Measurements from ENCODE around the gene RBBP5. TPM values are rescaled to one million over a fixed set of nuclear protein-coding genes. Genes with fewer than 3 reads are reported as not detected.
"Not testable (repeated sequence)": the region's sequence is repeated elsewhere in the genome, so short reads cannot be mapped to it uniquely, and the experiment has no call there.

The RBBP5 gene
- total RNA-seq, 4 donors from 2014 or later = 11.8 to 18.1 (median 15.9) TPM

DNA sequence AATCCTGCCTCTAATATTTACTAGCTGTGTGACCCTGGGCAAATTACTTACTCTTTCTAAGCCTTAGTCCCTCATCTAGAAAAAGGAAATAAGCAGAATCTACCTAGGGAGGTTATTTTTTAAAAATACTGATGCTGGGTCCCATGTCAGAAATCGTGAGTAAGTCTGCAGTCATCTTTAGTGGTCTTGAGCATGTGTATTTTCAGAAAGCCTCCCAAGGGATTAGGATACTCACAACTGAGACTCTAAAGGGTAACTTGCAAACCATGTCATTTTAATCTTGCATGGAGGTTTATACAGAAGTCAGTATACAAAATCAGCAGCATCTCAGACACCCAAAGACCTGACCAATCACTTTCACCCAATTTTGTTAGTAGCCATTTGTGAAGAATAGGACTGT lies 46.5 kb upstream of the RBBP5 start:
- TF ChIP-seq, protein P1, sequence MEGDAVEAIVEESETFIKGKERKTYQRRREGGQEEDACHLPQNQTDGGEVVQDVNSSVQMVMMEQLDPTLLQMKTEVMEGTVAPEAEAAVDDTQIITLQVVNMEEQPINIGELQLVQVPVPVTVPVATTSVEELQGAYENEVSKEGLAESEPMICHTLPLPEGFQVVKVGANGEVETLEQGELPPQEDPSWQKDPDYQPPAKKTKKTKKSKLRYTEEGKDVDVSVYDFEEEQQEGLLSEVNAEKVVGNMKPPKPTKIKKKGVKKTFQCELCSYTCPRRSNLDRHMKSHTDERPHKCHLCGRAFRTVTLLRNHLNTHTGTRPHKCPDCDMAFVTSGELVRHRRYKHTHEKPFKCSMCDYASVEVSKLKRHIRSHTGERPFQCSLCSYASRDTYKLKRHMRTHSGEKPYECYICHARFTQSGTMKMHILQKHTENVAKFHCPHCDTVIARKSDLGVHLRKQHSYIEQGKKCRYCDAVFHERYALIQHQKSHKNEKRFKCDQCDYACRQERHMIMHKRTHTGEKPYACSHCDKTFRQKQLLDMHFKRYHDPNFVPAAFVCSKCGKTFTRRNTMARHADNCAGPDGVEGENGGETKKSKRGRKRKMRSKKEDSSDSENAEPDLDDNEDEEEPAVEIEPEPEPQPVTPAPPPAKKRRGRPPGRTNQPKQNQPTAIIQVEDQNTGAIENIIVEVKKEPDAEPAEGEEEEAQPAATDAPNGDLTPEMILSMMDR (IDR thresholded peaks at IDR 0.05) = no peak
- no peak for TF ChIP-seq EP300 (IDR thresholded peaks at IDR 0.05)
- no peak for TF ChIP-seq POLR2AphosphoS5 (IDR thresholded peaks at IDR 0.05)
- TF ChIP-seq POLR2A (IDR thresholded peaks at IDR 0.05) = no peak
- Histone ChIP-seq H3K27me3 (no peaks in the 10 kb centered on the region), H3K9me3 (no peaks in the 10 kb centered on the region), H3K36me3 (peaks cover 0 to 69% of the 10 kb centered on the region in 2 donors), H3K4me1 (no peaks in the 10 kb centered on the region), H3K4me3 (no peak overlapping the region), H3K27ac (no peak overlapping the region)
- no peak for ATAC-seq
- 63 to 82% methylated on average over 1 of the region's 1 CpG for WGBS, 2 donors (ENCODE audit: low coverage in 1 of 2)

DNA sequence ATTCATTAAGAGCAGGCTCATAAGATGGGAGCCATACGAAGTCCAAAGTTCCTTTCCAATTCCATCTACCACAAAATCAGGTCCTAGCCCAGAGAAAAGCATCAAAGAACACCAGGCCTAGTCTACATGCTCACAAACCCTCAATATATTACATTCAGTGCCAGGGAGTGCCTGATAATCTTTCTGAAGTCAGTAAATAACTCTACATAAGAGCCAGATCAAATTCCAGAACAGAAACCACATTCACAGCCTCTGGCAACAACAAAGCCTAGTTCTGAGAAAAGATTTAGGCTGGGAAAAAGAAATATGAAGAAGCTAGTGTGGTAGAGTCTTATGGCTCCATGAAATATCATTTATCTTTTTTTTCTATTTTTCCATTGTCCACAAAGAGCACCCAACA lies 40.5 kb upstream of the RBBP5 start:
- no peak for ATAC-seq
- no peaks in the 10 kb centered on the region for H3K4me1 ChIP-seq
- TF ChIP-seq, protein P1 (IDR thresholded peaks at IDR 0.05) = no peak
- TF ChIP-seq POLR2AphosphoS5 (IDR thresholded peaks at IDR 0.05) (no peak), EP300 (IDR thresholded peaks at IDR 0.05) (no peak), POLR2A (IDR thresholded peaks at IDR 0.05) (no peak)
- 91% methylated on average over 1 of the region's 1 CpG; no CpG with 5 or more reads in 1 of the 2 donors for WGBS, 2 donors (ENCODE audit: low coverage in 1 of 2)
- H3K9me3 ChIP-seq = no peaks in the 10 kb centered on the region
- peaks cover 0 to 88% of the 10 kb centered on the region in 2 donors for H3K36me3 ChIP-seq
- H3K27ac ChIP-seq = no peak overlapping the region
- no peak overlapping the region for H3K4me3 ChIP-seq
- no peaks in the 10 kb centered on the region for H3K27me3 ChIP-seq

DNA sequence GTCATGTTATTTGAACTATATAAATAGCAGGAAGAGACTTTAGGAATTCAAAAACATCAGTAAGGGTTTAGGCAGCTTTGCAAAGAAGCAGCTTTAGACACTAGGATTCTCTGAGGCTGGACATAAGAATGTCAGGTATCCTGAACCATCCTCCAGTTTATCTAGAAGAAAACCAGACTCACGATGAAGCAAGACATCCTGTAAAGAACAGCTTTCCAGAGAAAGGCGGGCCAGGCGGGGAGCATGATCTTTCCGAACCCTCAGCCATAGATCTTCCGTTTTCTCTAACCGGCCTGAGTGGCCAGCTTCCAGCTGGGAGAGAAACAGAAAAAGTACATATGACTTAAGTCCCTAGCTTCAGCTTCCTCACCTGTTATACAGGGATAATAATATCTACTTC lies 39.3 kb upstream of the RBBP5 start:
- no peak overlapping the region for H3K27ac ChIP-seq
- WGBS, 2 donors (ENCODE audit: low coverage in 1 of 2) = 91 to 92% methylated on average over 6 of the region's 6 CpGs
- no peaks in the 10 kb centered on the region for H3K27me3 ChIP-seq
- H3K9me3 ChIP-seq = no peaks in the 10 kb centered on the region
- no peaks in the 10 kb centered on the region for H3K4me1 ChIP-seq
- no peak for ATAC-seq
- TF ChIP-seq POLR2AphosphoS5 (IDR thresholded peaks at IDR 0.05) (no peak), POLR2A (IDR thresholded peaks at IDR 0.05) (no peak), EP300 (IDR thresholded peaks at IDR 0.05) (no peak)
- TF ChIP-seq, protein P1 (IDR thresholded peaks at IDR 0.05) = no peak
- H3K4me3 ChIP-seq = no peak overlapping the region
- peaks cover 0 to 89% of the 10 kb centered on the region in 2 donors for H3K36me3 ChIP-seq

DNA sequence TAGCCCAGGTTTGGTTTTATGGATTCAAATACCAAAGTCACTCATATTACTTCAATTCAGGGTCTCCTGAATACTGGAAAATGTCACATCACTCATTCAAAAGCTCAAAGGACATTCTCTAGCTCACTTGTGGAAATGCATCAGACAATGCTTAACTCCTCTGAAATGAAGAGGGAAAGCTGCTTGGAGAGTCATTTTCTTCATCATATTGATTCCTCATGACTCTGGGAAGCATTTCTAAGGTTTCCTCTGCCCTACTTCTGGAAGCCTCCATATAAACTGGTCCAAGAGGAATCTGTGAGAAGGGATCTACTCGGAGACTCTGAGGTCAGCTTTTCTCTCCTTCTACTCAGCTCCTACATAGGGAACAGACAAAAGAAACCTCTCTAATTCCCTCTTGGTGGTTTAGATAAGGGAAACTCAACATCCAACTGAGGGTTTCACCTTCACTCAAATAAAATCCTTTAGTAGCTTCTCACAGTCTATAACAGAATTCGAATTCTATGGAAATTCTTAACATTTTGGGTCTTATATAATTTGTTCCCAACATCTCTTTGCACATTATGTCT lies 36.4 kb upstream of the RBBP5 start:
- Histone ChIP-seq H3K27me3 (no peaks in the 10 kb centered on the region), H3K27ac (no peak overlapping the region), H3K4me1 (no peaks in the 10 kb centered on the region), H3K4me3 (no peak overlapping the region), H3K36me3 (peaks cover 0 to 100% of the 10 kb centered on the region in 2 donors), H3K9me3 (no peaks in the 10 kb centered on the region)
- WGBS, 2 donors (ENCODE audit: low coverage in 1 of 2) = 82 to 95% methylated on average over 2 of the region's 2 CpGs
- no peak for ATAC-seq
- TF ChIP-seq EP300 (IDR thresholded peaks at IDR 0.05) = no peak
- no peak for TF ChIP-seq POLR2A (IDR thresholded peaks at IDR 0.05)
- TF ChIP-seq POLR2AphosphoS5 (IDR thresholded peaks at IDR 0.05) = no peak

DNA sequence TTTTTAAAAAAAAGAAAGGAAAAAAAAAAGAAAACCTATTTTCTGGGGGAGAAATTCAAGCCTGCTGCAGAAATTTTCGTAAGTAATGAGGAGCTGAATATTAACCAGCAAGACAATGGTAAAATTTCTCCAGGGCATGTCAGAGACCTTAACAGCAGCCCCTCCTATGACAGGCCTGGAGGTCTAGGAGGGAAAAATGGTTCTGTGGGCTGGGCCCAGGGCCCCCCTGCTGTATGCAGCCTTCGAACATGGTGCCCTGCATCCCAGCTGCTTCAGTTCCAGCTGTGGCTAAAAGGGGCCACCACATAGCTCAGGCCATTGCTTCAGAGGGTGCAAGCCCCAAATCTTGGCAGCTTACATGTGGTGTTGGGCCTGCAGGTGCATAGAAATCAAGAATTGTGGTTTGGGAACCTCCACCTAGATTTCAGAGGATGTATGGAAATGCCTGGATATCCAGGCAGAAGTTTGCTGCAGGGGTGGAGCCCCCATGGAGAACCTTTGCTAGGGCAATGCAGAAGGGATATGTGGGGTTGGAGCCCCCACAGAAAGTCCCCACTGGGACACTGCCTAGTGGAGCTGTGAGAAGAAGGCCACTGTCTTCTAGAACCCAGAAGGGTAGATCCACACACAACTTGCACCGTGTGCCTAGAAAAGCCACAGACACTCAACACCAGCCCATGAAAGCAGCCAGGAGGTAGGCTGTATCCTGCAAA lies 34.0 kb upstream of the RBBP5 start:
- WGBS, 2 donors (ENCODE audit: low coverage in 1 of 2) = 0 to 73% methylated on average over 1 to 3 of the region's 3 CpGs
- not testable (repeated sequence) for H3K4me1 ChIP-seq, H3K9me3 ChIP-seq, H3K4me3 ChIP-seq, H3K27ac ChIP-seq, ATAC-seq, H3K27me3 ChIP-seq
- peaks cover 0 to 95% of the 10 kb centered on the region in 2 donors for H3K36me3 ChIP-seq

DNA sequence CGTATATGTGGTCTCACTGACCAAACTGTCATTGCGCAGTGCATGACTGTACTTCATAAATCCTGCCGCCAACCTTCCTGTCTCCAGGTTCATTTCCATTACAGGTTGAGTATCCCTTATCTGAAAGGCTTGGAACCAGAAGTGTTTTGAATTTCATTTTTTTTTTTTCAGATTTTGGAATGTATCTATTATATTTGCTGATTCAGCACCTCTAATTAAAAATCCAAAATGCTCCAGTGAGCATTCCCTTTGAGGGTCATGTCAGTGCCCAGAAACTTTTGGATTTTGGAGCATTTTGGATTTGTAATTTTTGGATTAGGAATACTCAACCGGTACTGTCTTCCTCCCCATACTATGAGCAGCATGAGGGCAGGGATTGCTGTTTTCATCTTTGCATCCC lies 30.7 kb upstream of the RBBP5 start:
- no peaks in the 10 kb centered on the region for H3K27me3 ChIP-seq
- no peaks in the 10 kb centered on the region for H3K4me1 ChIP-seq
- H3K27ac ChIP-seq = no peak overlapping the region
- H3K9me3 ChIP-seq = no peaks in the 10 kb centered on the region
- H3K4me3 ChIP-seq = no peak overlapping the region
- ATAC-seq = no peak
- WGBS, 2 donors (ENCODE audit: low coverage in 1 of 2) = 91 to 100% methylated on average over 4 of the region's 4 CpGs
- TF ChIP-seq POLR2AphosphoS5 (IDR thresholded peaks at IDR 0.05) = no peak
- TF ChIP-seq POLR2A (IDR thresholded peaks at IDR 0.05) = no peak
- TF ChIP-seq EP300 (IDR thresholded peaks at IDR 0.05) = no peak
- TF ChIP-seq, protein P1 (IDR thresholded peaks at IDR 0.05) = no peak
- H3K36me3 ChIP-seq = peaks cover 0 to 94% of the 10 kb centered on the region in 2 donors
